ENCODE results near the gene JARID2.

GRCh38 chr6:15405129-15406068, 159.5 kb downstream of the JARID2 start:
- TF ChIP-seq MXI1 (IDR thresholded peaks at IDR 0.05; ENCODE audit: borderline replicate concordance, low read depth, low read length) (no peak), RAD21 (IDR thresholded peaks at IDR 0.05; ENCODE audit: low read length) (no peak)
